HL-60 (cell line): ENCODE data around the gene MOB1B.
A peak's percentile ranks its signal among the peaks of the same experiment; 100 is the strongest.

Source experiments
- DNase-seq, 2 experiments: peaks; one replicate each; pipeline ENCODE4 v3.0.0-alpha.2; 2010 to 2020; ENCODE audit warnings: low read depth in 1 of 2, low spot score in 1 of 2
- H3K27ac ChIP-seq: fragments of 250-450 bp; sonication (Bioruptor Pico); replicated peaks from 2 replicates; pipeline ENCODE4 v1.5.1; 2020; ENCODE audit warnings: mild to moderate bottlenecking, moderate library complexity
- H3K27me3 ChIP-seq: fragments of 250-450 bp; sonication (Bioruptor Pico); 2 replicates; pipeline ENCODE4 v1.5.1; 2021; ENCODE audit warnings: mild to moderate bottlenecking, moderate library complexity; ENCODE audit not compliant: insufficient read depth, poor library complexity, severe bottlenecking
- H3K4me3 ChIP-seq: replicated peaks from 2 replicates; pipeline ENCODE4 v1.5.1; 2011; ENCODE audit warnings: mild to moderate bottlenecking, control low read depth, low read length; ENCODE audit not compliant: insufficient read depth
- GABPA ChIP-seq: IDR thresholded peaks from 2 replicates; pipeline ENCODE4 v1.6.1; 2012; ENCODE audit warnings: low read depth
- POLR2AphosphoS5 ChIP-seq: IDR thresholded peaks from 2 replicates; pipeline ENCODE4 v1.6.1; 2012; ENCODE audit warnings: low read depth
- SPI1 ChIP-seq: IDR thresholded peaks from 2 replicates; pipeline ENCODE4 v1.6.1; 2012; ENCODE audit warnings: low read depth, mild to moderate bottlenecking, borderline replicate concordance
- TF ChIP-seq, protein P1 (sequence below): IDR thresholded peaks from one replicate; pipeline ENCODE4 v1.5.1; 2011; ENCODE audit warnings: low read length, control low read depth, inconsistent platforms; ENCODE audit not compliant: insufficient read depth
- TF ChIP-seq, protein P2 (sequence below): IDR thresholded peaks from 2 replicates; pipeline ENCODE4 v1.6.1; 2012; ENCODE audit warnings: low read depth; ENCODE audit not compliant: insufficient replicate concordance

Gene MOB1B

DNA sequence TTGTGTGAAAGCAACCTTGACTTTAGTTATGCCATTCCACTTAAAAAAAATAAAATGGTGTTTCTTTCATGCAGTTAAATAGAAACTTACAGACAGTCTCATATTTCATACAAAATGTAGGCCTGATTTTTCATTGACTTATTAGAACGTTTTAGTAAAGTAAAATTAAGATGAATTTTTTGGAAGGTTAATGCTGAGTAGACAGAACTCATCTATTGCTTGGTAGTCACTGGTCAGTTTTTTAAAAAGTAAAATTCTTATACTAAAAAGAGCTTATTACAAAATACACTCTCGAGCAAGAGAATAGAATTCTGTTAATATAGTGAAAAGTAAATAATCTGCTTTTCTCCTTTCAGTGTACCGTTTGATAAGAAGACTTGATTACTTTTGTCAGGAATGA lies 21.4 kb upstream of the MOB1B start:
- DNase-seq = no peak
- TF ChIP-seq, protein P1, sequence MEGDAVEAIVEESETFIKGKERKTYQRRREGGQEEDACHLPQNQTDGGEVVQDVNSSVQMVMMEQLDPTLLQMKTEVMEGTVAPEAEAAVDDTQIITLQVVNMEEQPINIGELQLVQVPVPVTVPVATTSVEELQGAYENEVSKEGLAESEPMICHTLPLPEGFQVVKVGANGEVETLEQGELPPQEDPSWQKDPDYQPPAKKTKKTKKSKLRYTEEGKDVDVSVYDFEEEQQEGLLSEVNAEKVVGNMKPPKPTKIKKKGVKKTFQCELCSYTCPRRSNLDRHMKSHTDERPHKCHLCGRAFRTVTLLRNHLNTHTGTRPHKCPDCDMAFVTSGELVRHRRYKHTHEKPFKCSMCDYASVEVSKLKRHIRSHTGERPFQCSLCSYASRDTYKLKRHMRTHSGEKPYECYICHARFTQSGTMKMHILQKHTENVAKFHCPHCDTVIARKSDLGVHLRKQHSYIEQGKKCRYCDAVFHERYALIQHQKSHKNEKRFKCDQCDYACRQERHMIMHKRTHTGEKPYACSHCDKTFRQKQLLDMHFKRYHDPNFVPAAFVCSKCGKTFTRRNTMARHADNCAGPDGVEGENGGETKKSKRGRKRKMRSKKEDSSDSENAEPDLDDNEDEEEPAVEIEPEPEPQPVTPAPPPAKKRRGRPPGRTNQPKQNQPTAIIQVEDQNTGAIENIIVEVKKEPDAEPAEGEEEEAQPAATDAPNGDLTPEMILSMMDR = no peak
- TF ChIP-seq GABPA = no peak
- TF ChIP-seq POLR2AphosphoS5 = no peak
- TF ChIP-seq, protein P2, sequence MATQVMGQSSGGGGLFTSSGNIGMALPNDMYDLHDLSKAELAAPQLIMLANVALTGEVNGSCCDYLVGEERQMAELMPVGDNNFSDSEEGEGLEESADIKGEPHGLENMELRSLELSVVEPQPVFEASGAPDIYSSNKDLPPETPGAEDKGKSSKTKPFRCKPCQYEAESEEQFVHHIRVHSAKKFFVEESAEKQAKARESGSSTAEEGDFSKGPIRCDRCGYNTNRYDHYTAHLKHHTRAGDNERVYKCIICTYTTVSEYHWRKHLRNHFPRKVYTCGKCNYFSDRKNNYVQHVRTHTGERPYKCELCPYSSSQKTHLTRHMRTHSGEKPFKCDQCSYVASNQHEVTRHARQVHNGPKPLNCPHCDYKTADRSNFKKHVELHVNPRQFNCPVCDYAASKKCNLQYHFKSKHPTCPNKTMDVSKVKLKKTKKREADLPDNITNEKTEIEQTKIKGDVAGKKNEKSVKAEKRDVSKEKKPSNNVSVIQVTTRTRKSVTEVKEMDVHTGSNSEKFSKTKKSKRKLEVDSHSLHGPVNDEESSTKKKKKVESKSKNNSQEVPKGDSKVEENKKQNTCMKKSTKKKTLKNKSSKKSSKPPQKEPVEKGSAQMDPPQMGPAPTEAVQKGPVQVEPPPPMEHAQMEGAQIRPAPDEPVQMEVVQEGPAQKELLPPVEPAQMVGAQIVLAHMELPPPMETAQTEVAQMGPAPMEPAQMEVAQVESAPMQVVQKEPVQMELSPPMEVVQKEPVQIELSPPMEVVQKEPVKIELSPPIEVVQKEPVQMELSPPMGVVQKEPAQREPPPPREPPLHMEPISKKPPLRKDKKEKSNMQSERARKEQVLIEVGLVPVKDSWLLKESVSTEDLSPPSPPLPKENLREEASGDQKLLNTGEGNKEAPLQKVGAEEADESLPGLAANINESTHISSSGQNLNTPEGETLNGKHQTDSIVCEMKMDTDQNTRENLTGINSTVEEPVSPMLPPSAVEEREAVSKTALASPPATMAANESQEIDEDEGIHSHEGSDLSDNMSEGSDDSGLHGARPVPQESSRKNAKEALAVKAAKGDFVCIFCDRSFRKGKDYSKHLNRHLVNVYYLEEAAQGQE = no peak
- no peak for TF ChIP-seq SPI1
- H3K27ac ChIP-seq = no peak overlapping the region
- H3K4me3 ChIP-seq = no peak overlapping the region
- H3K27me3 ChIP-seq = no peaks in the 10 kb centered on the region

DNA sequence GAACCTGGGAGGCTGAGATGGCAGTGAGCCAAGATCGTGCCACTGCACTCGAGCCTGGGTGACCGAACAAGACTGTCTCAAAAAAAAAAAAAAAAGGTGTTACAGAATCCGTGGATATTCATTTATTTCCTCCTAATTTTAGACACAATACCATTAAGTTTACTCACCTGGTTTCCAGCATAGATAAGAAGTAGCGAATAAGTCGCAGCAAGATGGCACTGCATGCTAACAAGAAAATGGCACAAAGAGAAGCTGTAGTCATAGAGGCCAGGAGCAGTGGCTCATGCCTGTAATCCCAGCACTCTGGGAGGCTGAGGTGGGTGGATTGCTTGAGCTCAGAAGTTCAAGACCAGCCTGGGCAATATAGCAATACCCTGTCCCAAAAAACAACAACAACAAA lies 17.0 kb upstream of the MOB1B start:
- TF ChIP-seq, protein P1 = no peak
- TF ChIP-seq POLR2AphosphoS5 (no peak), SPI1 (no peak), GABPA (no peak)
- TF ChIP-seq, protein P2 = no peak
- Histone ChIP-seq H3K4me3 (no peak overlapping the region), H3K27me3 (no peaks in the 10 kb centered on the region), H3K27ac (no peak overlapping the region)
- no peak for DNase-seq

DNA sequence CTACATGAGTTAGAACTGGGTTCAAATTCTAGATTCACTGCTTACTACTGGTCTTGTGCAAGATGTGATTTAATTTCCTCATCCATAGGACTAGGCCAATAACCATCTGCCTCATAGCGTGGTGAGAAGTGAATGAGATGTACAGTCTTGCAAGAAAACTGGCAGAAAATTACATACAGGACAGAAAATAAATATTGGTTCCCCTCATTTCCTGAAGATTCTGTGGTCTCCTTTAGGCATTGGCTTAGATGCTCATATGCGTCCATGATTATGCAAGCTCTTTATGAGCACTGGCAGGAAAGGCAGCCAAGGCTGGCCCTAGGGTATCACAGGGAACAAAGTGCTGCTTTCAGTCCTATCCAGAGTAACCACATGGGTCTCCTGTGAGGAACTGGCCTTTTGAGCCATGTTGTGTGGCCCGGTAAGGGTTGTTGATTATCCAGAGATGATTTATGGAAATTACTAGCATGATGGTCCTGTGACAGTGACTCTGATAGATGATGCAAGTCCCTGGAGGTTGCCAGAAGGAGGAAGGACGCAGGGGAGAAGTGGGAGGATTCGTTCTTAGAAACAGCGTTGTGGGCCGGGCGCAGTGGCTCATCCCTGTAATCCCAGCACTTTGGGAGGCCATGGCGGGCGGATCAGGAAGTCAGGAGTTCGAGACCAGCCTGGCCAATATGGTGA lies 9.9 kb upstream of the MOB1B start:
- TF ChIP-seq, protein P1 = no peak
- TF ChIP-seq, protein P2 = no peak
- peak; percentile 16; the same call in 1 of the 2 replicates for TF ChIP-seq SPI1
- peak; percentile 58 to 72 for DNase-seq
- Histone ChIP-seq H3K27me3 (no peaks in the 10 kb centered on the region), H3K4me3 (no peak overlapping the region), H3K27ac (no peak overlapping the region)
